Suprapubic skin (tissue), 4 donors: ENCODE data around the gene PAPLN. TPM values are rescaled to one million over a fixed set of nuclear protein-coding genes. Genes with fewer than 3 reads are reported as not detected.

Source experiments
- DNase-seq, 2 donors: peaks; one replicate each; pipeline ENCODE4 v3.0.0-alpha.2; 2019; ENCODE audit warnings: low spot score in 2 of 2
- H3K27ac ChIP-seq: fragments of 200-600 bp; sonication (generic); one replicate; pipeline ENCODE4 v1.5.1; 2019
- H3K27me3 ChIP-seq: fragments of 200-600 bp; sonication (generic); one replicate; pipeline ENCODE4 v1.5.1; 2019
- H3K36me3 ChIP-seq: fragments of 200-600 bp; sonication (generic); one replicate; pipeline ENCODE4 v1.5.1; 2019
- H3K4me1 ChIP-seq: fragments of 200-600 bp; sonication (generic); one replicate; pipeline ENCODE4 v1.5.1; 2019
- H3K4me3 ChIP-seq: fragments of 200-600 bp; sonication (generic); one replicate; pipeline ENCODE4 v1.5.1; 2019; ENCODE audit warnings: mild to moderate bottlenecking
- H3K9me3 ChIP-seq: fragments of 200-600 bp; sonication (generic); one replicate; pipeline ENCODE4 v1.5.1; 2019
- CTCF ChIP-seq, 2 donors: fragments of 200-600 bp in 1 of 2; fragments of 450-650 bp in 1 of 2; sonication (generic) in 1 of 2; IDR thresholded peaks; one replicate each; pipeline ENCODE4 v1.5.1; 2016 to 2019; ENCODE audit warnings: antibody characterized with exemption in 2 of 2, mild to moderate bottlenecking in 1 of 2, moderate library complexity in 1 of 2
- EP300 ChIP-seq: sonication (generic); formaldehyde crosslinking; IDR thresholded peaks from one replicate; pipeline ENCODE4 v1.6.1; 2017; ENCODE audit warnings: antibody characterized with exemption
- POLR2A ChIP-seq, 2 donors: fragments of 450-650 bp; IDR thresholded peaks; one replicate each; pipeline ENCODE4 v1.6.1; 2017; ENCODE audit warnings: antibody characterized with exemption in 2 of 2, mild to moderate bottlenecking in 2 of 2, moderate library complexity in 2 of 2
- POLR2AphosphoS5 ChIP-seq, 3 donors: sonication (generic); formaldehyde crosslinking; IDR thresholded peaks; one replicate each; pipeline ENCODE4 v1.6.1; 2017; ENCODE audit warnings: antibody characterized with exemption in 3 of 3
- WGBS: methylation state at CpG from one replicate; pipeline ENCODE4 v1.1.5; 2018; 5-methylcytosine and 5-hydroxymethylcytosine counted together
- total RNA-seq, 4 donors: library from RNA; depleted of rRNA; stranded (reverse); fragments of >200 nt; gene quantifications; one replicate each; pipeline ENCODE4 v1.1.0, GENCODE V29; 2016

The PAPLN gene
- total RNA-seq, 4 donors from 2014 or later: 15.9 to 44.9 (median 23.5) TPM

GRCh38 chr14:73286598-73286997 lies 49.3 kb downstream of the PAPLN start:
- Histone ChIP-seq H3K9me3 (no peaks in the 10 kb centered on the region), H3K27ac (no peak overlapping the region), H3K27me3 (no peaks in the 10 kb centered on the region), H3K36me3 (peaks cover 54% of the 10 kb centered on the region), H3K4me3 (no peak overlapping the region), H3K4me1 (no peaks in the 10 kb centered on the region)
- no peak for DNase-seq
- WGBS: 93% methylated on average over 2 of the region's 2 CpGs
- TF ChIP-seq POLR2AphosphoS5 (IDR thresholded peaks at IDR 0.05) (no peak), POLR2A (IDR thresholded peaks at IDR 0.05) (no peak), EP300 (no peak), CTCF (IDR thresholded peaks at IDR 0.05) (no peak)

GRCh38 chr14:73287071-73287470 lies 49.8 kb downstream of the PAPLN start:
- H3K36me3 ChIP-seq: peaks cover 52% of the 10 kb centered on the region

DNA sequence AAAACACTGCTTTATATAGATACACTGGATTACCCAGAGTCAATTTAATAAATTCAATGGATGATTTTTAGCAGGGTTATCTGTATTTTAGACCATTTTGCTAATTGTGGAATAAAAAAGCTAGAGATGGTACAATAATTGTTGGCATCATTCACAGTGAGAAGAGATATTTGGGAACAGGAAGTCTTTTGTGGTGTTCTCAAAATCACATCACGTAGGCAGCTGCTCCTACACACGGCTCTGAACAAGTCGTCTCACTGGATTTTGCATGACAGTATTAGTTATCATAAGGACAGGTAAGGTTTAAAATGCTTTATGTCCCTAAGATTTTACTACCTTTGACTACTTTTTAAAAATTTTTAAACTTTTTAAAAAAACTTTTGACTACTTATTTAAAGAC lies 52.0 kb downstream of the PAPLN start:
- no peaks in the 10 kb centered on the region for H3K27me3 ChIP-seq
- H3K9me3 ChIP-seq: no peaks in the 10 kb centered on the region
- H3K27ac ChIP-seq: no peak overlapping the region
- DNase-seq: no peak
- TF ChIP-seq CTCF (IDR thresholded peaks at IDR 0.05): no peak
- no peak for TF ChIP-seq EP300
- no peak for TF ChIP-seq POLR2AphosphoS5 (IDR thresholded peaks at IDR 0.05)
- TF ChIP-seq POLR2A (IDR thresholded peaks at IDR 0.05): no peak
- no peak overlapping the region for H3K4me3 ChIP-seq
- no peaks in the 10 kb centered on the region for H3K4me1 ChIP-seq
- WGBS: 52% methylated on average over 3 of the region's 3 CpGs
- H3K36me3 ChIP-seq: peaks cover 35% of the 10 kb centered on the region

More at GRCh38 chr14:73287071-73287470, 49.8 kb downstream of the PAPLN start:
- Histone ChIP-seq H3K9me3 (no peaks in the 10 kb centered on the region), H3K27ac (no peak overlapping the region), H3K27me3 (no peaks in the 10 kb centered on the region), H3K4me3 (no peak overlapping the region), H3K4me1 (no peaks in the 10 kb centered on the region)
- 88% methylated on average over 5 of the region's 5 CpGs for WGBS
- DNase-seq: no peak
- no peak for TF ChIP-seq POLR2AphosphoS5 (IDR thresholded peaks at IDR 0.05)
- TF ChIP-seq CTCF (IDR thresholded peaks at IDR 0.05): no peak
- TF ChIP-seq EP300: no peak
- TF ChIP-seq POLR2A (IDR thresholded peaks at IDR 0.05): no peak

- no peaks in the 10 kb centered on the region for H3K4me1 ChIP-seq
- 60% methylated on average over 3 of the region's 3 CpGs for WGBS
- H3K27ac ChIP-seq: no peak overlapping the region
- H3K9me3 ChIP-seq: no peaks in the 10 kb centered on the region
- peaks cover 32% of the 10 kb centered on the region for H3K36me3 ChIP-seq
- DNase-seq: no peak
- no peak overlapping the region for H3K4me3 ChIP-seq
- no peak for TF ChIP-seq EP300
- TF ChIP-seq POLR2A (IDR thresholded peaks at IDR 0.05): no peak
- H3K27me3 ChIP-seq: no peaks in the 10 kb centered on the region
Measured at GRCh38 chr14:73289729-73290128, 52.4 kb downstream of the PAPLN start.

- no peak overlapping the region for H3K27ac ChIP-seq
- no peaks in the 10 kb centered on the region for H3K9me3 ChIP-seq
Measured at GRCh38 chr14:73290279-73290678, 53.0 kb downstream of the PAPLN start.

GRCh38 chr14:73293782-73294781 lies 56.8 kb downstream of the PAPLN start:
- Histone ChIP-seq H3K27ac (no peak overlapping the region), H3K36me3 (peaks cover 13% of the 10 kb centered on the region), H3K9me3 (no peaks in the 10 kb centered on the region), H3K4me3 (no peak overlapping the region), H3K27me3 (no peaks in the 10 kb centered on the region), H3K4me1 (no peaks in the 10 kb centered on the region)
- no peak for TF ChIP-seq POLR2A (IDR thresholded peaks at IDR 0.05)
- no peak for TF ChIP-seq CTCF (IDR thresholded peaks at IDR 0.05)
- TF ChIP-seq POLR2AphosphoS5 (IDR thresholded peaks at IDR 0.05): no peak
- TF ChIP-seq EP300: no peak
- 93% methylated on average over 12 of the region's 12 CpGs for WGBS
- no peak for DNase-seq

More at GRCh38 chr14:73290279-73290678, 53.0 kb downstream of the PAPLN start:
- no peak for TF ChIP-seq EP300
- TF ChIP-seq POLR2A (IDR thresholded peaks at IDR 0.05): no peak
- no peak for DNase-seq
- no peaks in the 10 kb centered on the region for H3K4me1 ChIP-seq
- 83% methylated on average over 4 of the region's 4 CpGs for WGBS
- H3K36me3 ChIP-seq: peaks cover 27% of the 10 kb centered on the region
- no peaks in the 10 kb centered on the region for H3K27me3 ChIP-seq
- H3K4me3 ChIP-seq: no peak overlapping the region
